ENCODE results near the gene CHIC2.

Gene CHIC2

DNA sequence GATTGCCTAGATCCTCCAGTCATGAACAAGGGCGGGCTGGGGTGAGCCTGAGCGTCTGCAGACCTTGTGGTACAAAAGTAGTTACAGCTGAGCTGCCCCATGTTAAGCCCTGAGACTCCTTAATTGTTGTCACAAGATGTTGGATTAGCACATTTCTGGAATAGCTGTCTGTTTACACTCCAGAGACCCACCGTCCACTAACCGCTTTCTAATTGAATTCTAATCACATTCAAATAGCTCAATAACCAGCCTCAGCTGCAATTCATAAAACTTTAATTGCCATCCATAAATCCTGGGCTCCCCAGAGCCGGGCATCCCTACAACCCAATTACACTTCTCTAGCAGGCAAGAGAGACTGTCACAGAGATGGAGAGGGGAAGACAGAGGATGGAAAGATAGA is 34.0 kb upstream of the CHIC2 start:
- peaks cover 1% of the 10 kb centered on the region for H3K36me3 Mint-ChIP-seq
- H3K27ac Mint-ChIP-seq = no peak overlapping the region
- no peak for DNase-seq
- CTCF ChIA-PET = interaction anchor here (1.0 to 1.7 kb wide), 5 partner anchors 131 to 1082 kb away, joined by 3 to 12 read pairs (median 4); partner anchors contain the start of gene PDGFRA
- H3K4me1 Mint-ChIP-seq = peaks cover 48% of the 10 kb centered on the region
- peaks cover 100% of the 10 kb centered on the region for H3K27me3 Mint-ChIP-seq
- no peak overlapping the region for H3K4me3 Mint-ChIP-seq
- no peaks in the 10 kb centered on the region for H3K9me3 Mint-ChIP-seq

DNA sequence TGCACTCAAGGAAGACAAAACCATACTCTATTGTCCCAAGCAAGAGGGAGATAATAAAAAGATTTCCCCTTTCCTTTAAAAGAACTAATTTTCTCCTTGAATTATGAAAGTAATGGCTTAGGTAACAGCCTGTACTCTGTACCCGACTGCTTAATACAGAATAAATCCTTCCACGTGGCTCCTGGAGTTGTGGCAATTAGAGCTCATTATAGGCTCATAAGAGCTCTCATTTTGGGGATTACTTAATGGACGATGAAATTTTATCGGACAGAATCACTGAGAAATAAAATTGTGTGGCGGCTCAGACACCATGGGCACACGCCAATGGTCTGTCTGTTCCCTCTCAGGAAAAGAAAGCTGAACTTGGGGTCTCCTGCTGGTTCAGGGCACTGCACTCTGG is 32.7 kb upstream of the CHIC2 start:
- Mint-ChIP-seq H3K4me3 (no peak overlapping the region), H3K27me3 (peaks cover 100% of the 10 kb centered on the region), H3K27ac (no peak overlapping the region), H3K36me3 (no peaks in the 10 kb centered on the region), H3K9me3 (no peaks in the 10 kb centered on the region), H3K4me1 (peaks cover 50% of the 10 kb centered on the region)
- DNase-seq = no peak
- CTCF ChIA-PET = interaction anchor here (0.8 to 1.2 kb wide), 2 partner anchors 14 to 137 kb away, joined by 3 to 4 read pairs; no protein-coding TSS in a partner anchor

DNA sequence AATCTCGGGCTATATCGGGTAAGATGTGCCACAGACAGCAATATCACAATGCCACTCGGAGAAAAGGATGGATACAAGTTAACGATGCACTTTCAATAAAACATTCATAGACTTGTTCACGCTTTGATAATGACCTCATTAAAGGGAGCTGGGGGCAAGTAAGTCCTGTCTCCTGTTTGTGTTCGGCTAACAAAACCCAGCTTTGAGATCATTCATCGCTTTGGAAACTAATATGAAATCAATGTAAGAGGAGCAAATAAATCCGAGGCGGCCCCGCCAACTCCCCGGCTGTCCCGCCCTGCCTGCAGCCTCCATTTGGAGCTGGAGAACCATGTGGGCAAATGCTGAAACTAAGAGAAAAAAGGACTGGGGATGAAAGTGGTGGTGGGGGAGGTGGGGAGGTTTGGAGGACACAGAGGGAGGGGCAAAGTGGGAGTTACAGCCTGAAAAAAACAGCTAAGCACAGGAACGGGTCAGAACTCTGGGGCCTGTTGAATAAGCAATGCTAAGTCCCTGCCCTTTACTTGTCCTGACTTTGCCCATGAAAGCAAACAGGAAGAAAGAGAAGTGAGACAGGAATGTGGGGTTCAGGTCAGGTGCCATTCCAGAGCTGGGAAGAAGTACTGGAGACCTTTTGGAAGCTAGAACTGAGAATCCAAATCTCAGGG is 32.0 kb upstream of the CHIC2 start:
- CTCF ChIA-PET = interaction anchor here (0.8 to 1.3 kb wide), 3 partner anchors 9 to 138 kb away, joined by 3 to 4 read pairs (median 4); no protein-coding TSS in a partner anchor
- H3K36me3 Mint-ChIP-seq = no peaks in the 10 kb centered on the region
- no peak overlapping the region for H3K27ac Mint-ChIP-seq
- peaks cover 100% of the 10 kb centered on the region for H3K27me3 Mint-ChIP-seq
- H3K4me1 Mint-ChIP-seq = peaks cover 51% of the 10 kb centered on the region
- H3K4me3 Mint-ChIP-seq = no peak overlapping the region
- no peak for DNase-seq
- no peaks in the 10 kb centered on the region for H3K9me3 Mint-ChIP-seq

DNA sequence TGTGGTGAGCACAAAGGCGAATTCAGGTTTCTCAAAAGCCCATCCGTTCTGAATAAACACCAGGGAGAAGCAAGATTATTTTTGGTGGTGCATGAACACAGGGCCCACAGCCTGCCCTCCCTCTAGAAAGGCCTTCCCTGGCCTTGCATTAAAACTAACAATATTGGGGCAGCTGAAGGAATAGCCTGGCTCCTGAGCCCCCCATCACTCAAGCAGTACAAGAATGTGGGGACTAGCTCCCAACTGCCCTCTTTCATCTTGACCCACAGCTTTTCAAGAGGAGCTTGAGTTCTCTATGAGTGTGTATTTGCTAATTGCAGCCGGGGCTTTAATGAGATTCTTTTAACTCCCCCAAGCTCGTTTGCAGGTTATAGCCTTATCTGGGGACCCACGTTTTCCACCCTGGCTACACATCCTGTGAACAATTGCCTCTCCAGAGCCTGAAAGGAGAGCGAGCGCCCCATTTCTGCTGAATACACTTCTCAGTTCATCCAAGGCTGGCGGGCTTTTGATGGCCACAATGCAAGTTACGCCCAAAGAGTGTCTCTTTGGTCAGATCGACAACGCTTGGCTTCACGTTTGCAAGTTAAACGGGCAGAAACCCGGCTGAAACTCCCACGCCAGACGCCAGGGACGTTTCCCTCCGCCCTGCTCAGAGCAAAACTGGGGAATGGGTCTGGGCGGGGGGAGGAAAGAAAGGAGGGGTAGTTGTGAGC is 30.9 kb upstream of the CHIC2 start:
- Mint-ChIP-seq H3K27ac (no peak overlapping the region), H3K9me3 (no peaks in the 10 kb centered on the region), H3K4me1 (peaks cover 51% of the 10 kb centered on the region), H3K36me3 (no peaks in the 10 kb centered on the region), H3K4me3 (no peak overlapping the region), H3K27me3 (peaks cover 96% of the 10 kb centered on the region)
- DNase-seq = no peak
- CTCF ChIA-PET = interaction anchor here (1.3 kb wide), 1 partner anchor 8 kb away, joined by 4 read pairs; no protein-coding TSS in a partner anchor

DNA sequence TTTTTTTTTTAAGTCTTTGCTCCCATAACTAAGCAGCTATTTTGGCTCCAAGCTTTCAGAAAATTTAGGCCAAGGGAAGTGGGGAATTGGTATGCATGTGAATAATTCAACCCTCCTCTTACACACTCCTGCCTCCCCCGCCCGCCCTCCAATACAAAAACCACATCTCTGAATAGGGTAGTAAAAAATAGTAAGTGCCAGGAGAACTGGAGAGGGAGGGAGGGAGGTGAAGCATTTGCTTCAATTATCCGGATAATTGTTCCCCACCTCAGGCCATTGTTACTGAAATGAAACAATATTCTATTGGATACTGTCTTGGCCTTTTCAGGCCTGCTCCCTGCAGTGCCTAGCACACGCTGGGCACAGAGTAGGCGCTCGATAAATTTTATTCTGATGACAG is 30.0 kb upstream of the CHIC2 start:
- Mint-ChIP-seq H3K27me3 (peaks cover 90% of the 10 kb centered on the region), H3K4me3 (no peak overlapping the region), H3K36me3 (no peaks in the 10 kb centered on the region), H3K27ac (no peak overlapping the region), H3K9me3 (no peaks in the 10 kb centered on the region), H3K4me1 (peaks cover 46% of the 10 kb centered on the region)
- no peak for DNase-seq
- CTCF ChIA-PET = no interaction called here

DNA sequence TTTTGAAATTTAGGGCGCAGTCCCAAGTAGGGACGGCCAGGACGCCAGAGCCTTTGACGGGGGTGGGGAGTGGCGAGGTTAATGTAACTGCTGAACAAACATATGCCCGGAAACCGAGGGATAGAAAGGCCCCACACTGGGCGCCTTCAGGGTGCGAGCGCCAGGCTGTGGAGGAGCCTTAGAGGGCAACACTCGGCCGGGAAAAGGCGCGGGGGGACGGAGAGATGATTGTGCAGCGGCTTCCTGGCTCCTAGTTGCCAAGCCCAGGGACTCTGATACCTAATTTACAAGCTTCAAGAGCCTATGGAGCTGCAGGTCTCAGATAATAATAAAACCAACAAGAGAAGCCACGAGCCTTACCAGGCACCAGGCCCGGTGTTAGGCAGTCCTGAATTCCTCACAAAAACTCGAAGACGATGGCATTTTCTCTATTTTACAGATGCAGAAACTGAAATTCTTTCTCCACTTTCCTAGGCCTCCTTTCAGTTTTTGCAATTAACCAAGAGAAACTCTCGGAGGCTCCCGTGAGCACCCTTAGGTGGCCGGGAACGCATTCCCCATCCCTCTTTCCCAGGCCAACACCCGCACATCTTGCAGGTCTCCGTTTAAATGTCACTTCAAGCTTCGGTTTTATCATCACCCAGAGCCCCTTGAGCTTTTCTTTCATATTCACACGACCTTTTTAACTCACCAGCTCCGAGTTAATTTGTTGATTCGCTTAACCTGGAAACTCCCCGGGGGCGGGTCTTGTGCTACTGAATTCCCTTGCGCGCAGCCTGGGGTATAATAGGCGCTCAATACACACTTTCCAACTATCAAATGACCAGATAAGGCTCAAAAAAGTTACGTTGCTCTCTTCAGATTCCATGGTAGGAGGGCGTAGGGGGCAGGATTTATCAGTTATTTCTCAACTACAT is 29.2 kb upstream of the CHIC2 start:
- no peak overlapping the region for H3K27ac Mint-ChIP-seq
- CTCF ChIA-PET = interaction anchor here (1.2 kb wide), 1 partner anchor 132 kb away, joined by 3 read pairs; no protein-coding TSS in a partner anchor
- H3K27me3 Mint-ChIP-seq = peaks cover 86% of the 10 kb centered on the region
- no peaks in the 10 kb centered on the region for H3K36me3 Mint-ChIP-seq
- H3K9me3 Mint-ChIP-seq = no peaks in the 10 kb centered on the region
- no peak for DNase-seq
- H3K4me1 Mint-ChIP-seq = peaks cover 37% of the 10 kb centered on the region
- no peak overlapping the region for H3K4me3 Mint-ChIP-seq

DNA sequence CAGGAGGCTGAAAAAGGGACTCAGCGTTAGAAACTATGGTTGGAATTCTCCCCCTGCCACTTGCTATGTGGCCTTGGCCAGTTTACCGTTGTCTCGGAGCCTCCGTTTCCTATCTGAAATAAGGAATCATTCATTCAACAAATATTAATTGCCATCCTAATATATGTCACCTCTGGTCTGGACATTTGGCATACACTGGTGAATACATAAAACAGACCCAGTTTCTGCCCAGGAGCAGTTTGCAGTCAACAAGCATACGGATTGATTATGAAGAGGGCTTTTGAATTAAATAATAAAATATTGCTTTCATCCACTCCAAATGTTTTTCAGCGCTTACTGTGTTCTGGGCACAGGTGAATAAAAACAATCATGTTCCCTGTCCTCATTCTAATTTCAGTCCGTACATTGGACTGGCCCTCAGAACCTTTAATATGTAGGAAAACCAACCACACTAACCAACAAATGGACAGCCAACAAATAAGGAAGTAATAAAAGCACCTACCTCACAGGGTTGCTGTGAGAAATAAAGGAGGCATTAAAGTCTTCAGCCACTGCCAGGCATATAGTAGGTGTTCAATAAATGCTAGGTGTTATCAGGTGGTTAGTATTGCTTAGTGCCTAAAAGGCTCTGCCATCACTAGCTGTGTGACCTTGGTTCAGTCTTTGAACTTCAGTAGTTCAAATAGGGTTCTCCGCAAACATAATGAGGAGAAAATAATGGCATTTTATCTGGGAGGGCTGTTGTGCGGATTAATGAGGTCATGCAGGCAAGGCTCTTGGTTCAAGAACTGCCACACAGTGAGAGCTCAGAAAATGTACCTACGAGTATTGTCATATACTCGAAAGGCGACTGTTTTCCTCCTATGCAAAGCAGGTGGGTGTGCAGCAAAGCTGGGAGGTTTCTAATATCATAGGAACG is 28.3 kb upstream of the CHIC2 start:
- CTCF ChIA-PET = interaction anchor here (0.6 to 1.2 kb wide), 2 partner anchors 133 to 187 kb away, joined by 3 read pairs; no protein-coding TSS in a partner anchor
- Mint-ChIP-seq H3K27me3 (peaks cover 82% of the 10 kb centered on the region), H3K4me1 (peaks cover 34% of the 10 kb centered on the region), H3K4me3 (peak overlapping the region; percentile 68), H3K27ac (peak overlapping the region; percentile 3), H3K36me3 (no peaks in the 10 kb centered on the region), H3K9me3 (no peaks in the 10 kb centered on the region)
- no peak for DNase-seq

DNA sequence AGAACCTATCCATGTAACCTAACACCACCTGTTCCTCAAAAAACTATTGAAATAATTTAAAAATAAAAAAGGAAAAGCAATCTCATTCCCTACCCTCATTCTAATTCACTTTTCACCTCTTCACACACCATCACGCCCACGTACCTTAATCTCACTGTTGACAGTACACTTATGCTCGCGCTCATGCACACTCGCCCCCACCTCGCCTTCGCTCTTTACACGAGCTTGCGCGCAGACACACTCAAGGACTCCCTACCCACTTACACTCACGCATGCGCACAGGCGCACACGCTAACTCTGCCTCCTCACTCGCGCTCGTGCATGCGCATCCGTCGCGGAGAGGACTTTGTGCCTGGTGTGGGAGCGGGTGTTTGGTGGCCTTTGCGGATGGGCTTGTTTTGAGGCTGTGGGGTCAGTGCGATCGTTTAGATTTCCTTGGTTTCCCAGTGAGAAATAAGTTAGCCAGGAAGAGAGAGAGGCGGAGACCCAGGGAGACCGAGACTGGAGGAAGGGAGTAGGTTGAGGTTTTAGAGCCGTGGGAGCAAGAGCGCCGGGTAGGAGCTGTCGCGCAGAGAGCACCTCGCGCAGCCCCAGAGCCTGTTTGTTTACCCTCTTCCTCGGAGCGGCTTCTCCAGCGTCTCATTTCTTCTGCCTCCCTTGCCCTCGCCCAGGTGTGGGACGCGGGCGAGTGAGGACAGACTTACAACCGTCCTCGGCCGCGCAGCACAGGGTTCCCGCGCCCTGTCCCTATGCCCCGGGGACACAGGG is 27.4 kb upstream of the CHIC2 start:
- Mint-ChIP-seq H3K4me1 (peaks cover 34% of the 10 kb centered on the region), H3K36me3 (no peaks in the 10 kb centered on the region), H3K27me3 (peaks cover 77% of the 10 kb centered on the region), H3K4me3 (peak overlapping the region; percentile 68), H3K27ac (no peak overlapping the region), H3K9me3 (no peaks in the 10 kb centered on the region)
- CTCF ChIA-PET = interaction anchor here (0.6 kb wide), 1 partner anchor 186 kb away, joined by 3 read pairs; no protein-coding TSS in a partner anchor
- DNase-seq = peak; percentile 83

DNA sequence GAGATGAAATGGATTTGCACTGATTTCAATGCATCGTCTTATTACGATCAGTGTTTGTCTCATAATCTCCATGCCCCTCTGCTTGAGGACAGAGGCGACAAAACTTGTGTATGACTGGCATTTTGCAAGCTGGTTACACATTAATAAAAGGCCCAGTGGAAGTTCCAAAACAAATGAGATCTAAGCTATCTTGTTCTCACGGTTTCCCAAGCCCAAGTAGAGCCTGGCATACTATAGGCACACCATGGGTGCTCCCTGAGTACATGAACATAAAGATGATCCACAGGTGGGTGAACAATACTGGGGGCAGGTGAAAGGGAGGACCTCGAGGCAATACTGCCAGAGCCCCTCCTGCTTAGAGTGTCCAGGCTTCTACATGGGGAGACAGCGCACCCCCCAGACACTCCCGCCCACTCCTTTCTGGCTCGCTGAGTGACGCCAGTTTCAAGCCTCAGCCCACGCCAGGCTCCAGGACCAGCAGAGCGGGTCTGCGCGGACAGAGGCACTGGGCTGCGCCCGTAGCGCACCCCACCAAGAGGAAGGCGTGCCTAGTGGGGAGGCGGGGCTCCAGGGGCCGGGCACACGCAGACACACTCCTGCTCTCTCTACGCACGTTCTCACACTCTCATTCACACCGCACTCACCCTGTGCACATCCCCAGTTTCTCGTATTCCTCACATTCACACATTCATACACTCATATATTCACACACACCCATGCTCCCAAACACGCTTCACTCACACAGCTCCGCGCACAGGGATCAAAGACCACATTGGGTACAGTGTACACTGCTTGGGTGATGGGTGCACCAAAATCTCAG is 26.6 kb upstream of the CHIC2 start:
- no peaks in the 10 kb centered on the region for H3K36me3 Mint-ChIP-seq
- peaks cover 29% of the 10 kb centered on the region for H3K4me1 Mint-ChIP-seq
- no peak for DNase-seq
- H3K27ac Mint-ChIP-seq = no peak overlapping the region
- CTCF ChIA-PET = interaction anchor here (0.9 kb wide), 1 partner anchor 32 kb away, joined by 3 read pairs; no protein-coding TSS in a partner anchor
- peaks cover 75% of the 10 kb centered on the region for H3K27me3 Mint-ChIP-seq
- H3K4me3 Mint-ChIP-seq = peak overlapping the region; percentile 31
- no peaks in the 10 kb centered on the region for H3K9me3 Mint-ChIP-seq

DNA sequence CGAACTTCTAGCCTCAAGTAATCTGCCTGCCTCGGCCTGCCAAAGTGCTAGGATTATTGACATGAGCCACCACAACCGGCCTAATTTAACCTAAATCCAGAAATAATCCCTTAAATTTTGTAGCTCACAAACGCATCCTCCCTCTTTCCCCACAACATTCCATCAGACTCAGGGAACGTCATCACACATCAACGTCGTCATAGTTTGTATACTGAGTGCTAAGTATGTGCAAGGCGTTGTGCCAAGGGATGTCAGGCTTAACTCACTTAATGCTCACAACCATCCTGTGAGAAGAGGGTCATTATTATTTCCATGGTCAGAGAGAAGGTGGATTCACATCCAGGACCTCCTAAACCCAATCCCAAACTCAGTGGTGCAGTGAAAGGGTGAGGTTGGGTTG is 26.0 kb upstream of the CHIC2 start:
- Mint-ChIP-seq H3K36me3 (no peaks in the 10 kb centered on the region), H3K4me1 (peaks cover 29% of the 10 kb centered on the region), H3K9me3 (no peaks in the 10 kb centered on the region), H3K27me3 (peaks cover 69% of the 10 kb centered on the region), H3K27ac (no peak overlapping the region), H3K4me3 (no peak overlapping the region)
- CTCF ChIA-PET = interaction anchor here (0.9 kb wide), 1 partner anchor 31 kb away, joined by 3 read pairs; no protein-coding TSS in a partner anchor
- DNase-seq = no peak

DNA sequence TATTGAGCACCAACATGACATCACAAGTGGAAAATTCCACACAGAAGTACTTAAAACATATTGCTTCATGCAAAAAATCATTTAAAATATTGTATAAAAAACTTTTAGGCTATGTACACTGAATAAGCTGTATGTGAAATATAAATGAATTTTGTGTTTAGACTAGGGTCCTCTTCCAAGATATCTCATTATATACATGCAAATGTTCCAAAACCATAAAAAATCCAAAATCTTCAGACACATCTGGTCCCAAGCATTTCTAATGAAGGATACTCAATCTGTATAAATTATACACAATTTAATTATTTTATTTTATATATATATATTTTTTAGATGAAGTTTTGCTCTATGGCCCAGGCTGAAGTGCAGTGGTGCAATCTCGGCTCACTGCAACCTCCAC is 25.5 kb upstream of the CHIC2 start:
- Mint-ChIP-seq H3K4me3 (no peak overlapping the region), H3K27ac (no peak overlapping the region), H3K9me3 (no peaks in the 10 kb centered on the region), H3K4me1 (peaks cover 29% of the 10 kb centered on the region), H3K27me3 (peaks cover 63% of the 10 kb centered on the region), H3K36me3 (no peaks in the 10 kb centered on the region)
- CTCF ChIA-PET = no interaction called here
- DNase-seq = no peak

DNA sequence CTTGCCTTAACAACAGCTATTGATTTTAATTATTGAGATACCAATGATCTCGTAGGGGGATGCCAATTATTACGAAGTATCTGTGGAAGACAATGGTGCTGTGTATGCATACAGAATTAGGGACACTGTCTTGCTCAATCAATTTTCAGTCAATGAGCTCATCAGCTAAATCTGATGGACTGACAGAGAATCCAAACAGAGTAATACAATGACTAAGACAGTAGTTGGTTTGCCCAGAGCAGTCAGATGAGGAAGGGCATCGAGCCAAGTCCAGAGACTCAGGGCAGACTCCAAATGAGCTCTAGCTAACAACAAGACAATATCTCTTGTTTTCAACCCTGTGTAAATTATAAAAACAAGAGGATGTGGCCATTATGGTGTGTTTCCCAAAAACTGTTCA is 20.9 kb upstream of the CHIC2 start:
- H3K27me3 Mint-ChIP-seq = peaks cover 25% of the 10 kb centered on the region
- CTCF ChIA-PET = no interaction called here
- no peaks in the 10 kb centered on the region for H3K36me3 Mint-ChIP-seq
- no peaks in the 10 kb centered on the region for H3K9me3 Mint-ChIP-seq
- no peaks in the 10 kb centered on the region for H3K4me1 Mint-ChIP-seq
- H3K27ac Mint-ChIP-seq = no peak overlapping the region
- H3K4me3 Mint-ChIP-seq = no peak overlapping the region
- no peak for DNase-seq

All from activated naive CD4-positive, alpha-beta T cell treated with anti-CD3 and anti-CD28 coated beads, Interleukin-2, amount 10 ng/mL, durations not matched to agents 7 days and 5 days (primary cell).